HCEC 1CT (cell line): ENCODE measurements around the gene NES.

ENCODE experiments used
- DNase-seq: peaks from one replicate; pipeline ENCODE4 v3.0.0-alpha.2; 2017

The NES gene

GRCh38 chr1:156676820-156677615 lies at the start of gene NES:
TSS of gene NES (minus strand) at chr1:156677407. CDS start at chr1:156677264, 143 bp downstream.
- DNase-seq, result peak; percentile 11

- DNase-seq, result peak; percentile 72
Measured at GRCh38 chr1:156726549-156727226, 49.5 kb upstream of the NES start.

GRCh38 chr1:156725683-156726280 lies 48.6 kb upstream of the NES start:
- DNase-seq, result peak; percentile 86

GRCh38 chr1:156721535-156721934 lies 44.3 kb upstream of the NES start:
- DNase-seq, result no peak

GRCh38 chr1:156721131-156721530 lies 43.9 kb upstream of the NES start:
- no peak for DNase-seq

GRCh38 chr1:156717351-156717750 lies 40.1 kb upstream of the NES start:
- no peak for DNase-seq

- no peak for DNase-seq
Measured at GRCh38 chr1:156714830-156715229, 37.6 kb upstream of the NES start.

GRCh38 chr1:156712626-156713025 lies 35.4 kb upstream of the NES start:
- peak; percentile 47 for DNase-seq

GRCh38 chr1:156711011-156711817 lies 34.0 kb upstream of the NES start:
- DNase-seq, result no peak

GRCh38 chr1:156709757-156710489 lies 32.7 kb upstream of the NES start:
- peak; percentile 29 for DNase-seq

- DNase-seq, result no peak
Measured at GRCh38 chr1:156709031-156709430, 31.8 kb upstream of the NES start.

GRCh38 chr1:156708218-156708661 lies 31.0 kb upstream of the NES start:
- DNase-seq, result no peak

- peak; percentile 58 for DNase-seq
Measured at GRCh38 chr1:156707417-156708217, 30.4 kb upstream of the NES start.

GRCh38 chr1:156706657-156707416 lies 29.6 kb upstream of the NES start:
- peak; percentile 65 for DNase-seq

- peak; percentile 48 for DNase-seq
Measured at GRCh38 chr1:156705918-156706656, 28.9 kb upstream of the NES start.

- DNase-seq, result peak; percentile 38
Measured at GRCh38 chr1:156705321-156705917, 28.2 kb upstream of the NES start, which contains the start of gene CRABP2. TSS of gene CRABP2 (minus strand) at chr1:156705583. CDS start at chr1:156705446, 137 bp downstream.

- peak; percentile 65 for DNase-seq
Measured at GRCh38 chr1:156704930-156705320, 27.7 kb upstream of the NES start.

- no peak for DNase-seq
Measured at GRCh38 chr1:156704166-156704711, 27.0 kb upstream of the NES start.

- DNase-seq, result no peak
Measured at GRCh38 chr1:156703741-156704140, 26.5 kb upstream of the NES start.
